Measurements from ENCODE around the gene MTX3.
A peak's percentile ranks its signal among the peaks of the same experiment; 100 is the strongest.

The MTX3 gene

GRCh38 chr5:79990598-79991507 is at the start of gene MTX3:
Gene MTX3, minus strand, starts transcription at chr5:79991262. Its CDS starts 24 bp downstream, at chr5:79991238.
- DNase-seq: peak; percentile 88 to 91 (median 90)

- no peak for DNase-seq
These were observed 48.6 kb upstream of the MTX3 start for GRCh38 chr5:80039650-80040049.

GRCh38 chr5:80037366-80037765 is 46.3 kb upstream of the MTX3 start:
- no peak for DNase-seq

GRCh38 chr5:80036615-80037014 is 45.6 kb upstream of the MTX3 start:
- no peak for DNase-seq

GRCh38 chr5:80035839-80036238 is 44.8 kb upstream of the MTX3 start:
- no peak for DNase-seq

- peak in 2 of 3 donors; percentile 7 to 38 for DNase-seq
These were observed 44.1 kb upstream of the MTX3 start, which contains the start of gene THBS4 for GRCh38 chr5:80034962-80035821. Gene THBS4, plus strand, starts transcription at chr5:80035348. Its CDS starts 190 bp downstream, at chr5:80035538.

- DNase-seq: no peak
These were observed 43.5 kb upstream of the MTX3 start for GRCh38 chr5:80034559-80034958.

GRCh38 chr5:80033513-80033912 is 42.5 kb upstream of the MTX3 start:
- no peak for DNase-seq

- no peak for DNase-seq
These were observed 40.0 kb upstream of the MTX3 start for GRCh38 chr5:80031109-80031508.

GRCh38 chr5:80026841-80027240 is 35.8 kb upstream of the MTX3 start:
- DNase-seq: no peak

GRCh38 chr5:80025069-80025468 is 34.0 kb upstream of the MTX3 start:
- no peak for DNase-seq

- peak in 1 of 3 donors; percentile 16 for DNase-seq
These were observed 19.8 kb upstream of the MTX3 start for GRCh38 chr5:80010754-80011392.

- no peak for DNase-seq
These were observed 18.1 kb upstream of the MTX3 start for GRCh38 chr5:80008995-80009765.

- no peak for DNase-seq
These were observed 11.6 kb upstream of the MTX3 start for GRCh38 chr5:80002677-80003076.

GRCh38 chr5:79999722-80000121 is 8.7 kb upstream of the MTX3 start:
- DNase-seq: no peak

GRCh38 chr5:79992891-79993657 is 2.0 kb upstream of the MTX3 start:
- DNase-seq: no peak

GRCh38 chr5:79990205-79990597 is 861 bp downstream of the MTX3 start:
- DNase-seq: peak; percentile 4 to 51 (median 6)

GRCh38 chr5:79986260-79986659 is 4.8 kb downstream of the MTX3 start:
- no peak for DNase-seq

GRCh38 chr5:79985288-79985687 is 5.8 kb downstream of the MTX3 start:
- no peak for DNase-seq

GRCh38 chr5:79984363-79984762 is 6.7 kb downstream of the MTX3 start:
- DNase-seq: no peak

- no peak for DNase-seq
These were observed 7.4 kb downstream of the MTX3 start for GRCh38 chr5:79983618-79984017.
